Measurements from ENCODE around the gene SYT17.

The SYT17 gene

DNA sequence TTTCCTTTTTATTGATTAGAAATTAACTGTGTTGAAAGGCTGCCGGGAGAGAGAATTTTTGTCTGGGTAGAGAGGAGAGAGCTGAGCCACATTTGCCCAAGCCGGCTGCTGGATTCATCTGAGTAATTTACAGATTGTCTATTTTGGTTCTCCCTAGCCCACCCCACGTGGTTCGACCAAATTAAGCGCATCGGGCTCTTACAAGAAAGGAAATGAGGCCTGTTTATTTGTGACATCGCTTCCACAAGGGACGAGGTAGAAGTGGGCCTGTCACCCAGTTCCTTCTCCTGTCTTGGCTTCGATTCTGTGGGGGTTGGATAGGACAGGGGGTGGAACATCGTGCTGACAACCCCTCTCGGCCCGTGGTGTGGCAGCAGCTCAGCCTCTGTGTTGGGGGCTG is 42.9 kb downstream of the SYT17 start:
- Histone ChIP-seq H3K27ac (no peak overlapping the region), H3K4me3 (no peak overlapping the region)
- TF ChIP-seq, protein P1, sequence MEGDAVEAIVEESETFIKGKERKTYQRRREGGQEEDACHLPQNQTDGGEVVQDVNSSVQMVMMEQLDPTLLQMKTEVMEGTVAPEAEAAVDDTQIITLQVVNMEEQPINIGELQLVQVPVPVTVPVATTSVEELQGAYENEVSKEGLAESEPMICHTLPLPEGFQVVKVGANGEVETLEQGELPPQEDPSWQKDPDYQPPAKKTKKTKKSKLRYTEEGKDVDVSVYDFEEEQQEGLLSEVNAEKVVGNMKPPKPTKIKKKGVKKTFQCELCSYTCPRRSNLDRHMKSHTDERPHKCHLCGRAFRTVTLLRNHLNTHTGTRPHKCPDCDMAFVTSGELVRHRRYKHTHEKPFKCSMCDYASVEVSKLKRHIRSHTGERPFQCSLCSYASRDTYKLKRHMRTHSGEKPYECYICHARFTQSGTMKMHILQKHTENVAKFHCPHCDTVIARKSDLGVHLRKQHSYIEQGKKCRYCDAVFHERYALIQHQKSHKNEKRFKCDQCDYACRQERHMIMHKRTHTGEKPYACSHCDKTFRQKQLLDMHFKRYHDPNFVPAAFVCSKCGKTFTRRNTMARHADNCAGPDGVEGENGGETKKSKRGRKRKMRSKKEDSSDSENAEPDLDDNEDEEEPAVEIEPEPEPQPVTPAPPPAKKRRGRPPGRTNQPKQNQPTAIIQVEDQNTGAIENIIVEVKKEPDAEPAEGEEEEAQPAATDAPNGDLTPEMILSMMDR (IDR thresholded peaks at IDR 0.05), result no peak

DNA sequence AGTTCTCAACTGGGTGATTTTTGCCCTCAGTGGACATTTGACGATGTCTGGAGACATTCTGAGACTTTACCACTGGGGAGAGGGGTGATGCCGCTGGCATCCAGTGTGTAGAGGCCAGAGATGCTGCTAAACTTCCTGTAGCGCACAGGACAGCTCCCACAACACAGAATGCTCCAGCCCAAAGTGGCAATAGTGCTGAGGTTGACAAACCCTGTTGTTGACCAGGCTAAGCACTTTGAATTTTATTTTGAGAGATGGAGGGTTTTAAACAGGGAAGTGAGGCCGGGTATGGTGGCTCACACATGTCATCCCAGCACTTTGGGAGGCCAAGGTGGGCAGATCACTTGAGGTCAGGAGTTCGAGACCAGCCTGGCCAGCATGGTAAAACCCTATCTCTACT is 44.0 kb downstream of the SYT17 start:
- TF ChIP-seq, protein P1 (IDR thresholded peaks at IDR 0.05), result no peak
- H3K27ac ChIP-seq, result no peak overlapping the region
- no peaks in the 10 kb centered on the region for H3K4me1 ChIP-seq
- no peaks in the 10 kb centered on the region for H3K9me3 ChIP-seq
- intact Hi-C loops (cut with DNase I; ENCODE audit: low total_unique reads), result no loop called here
- DNase-seq, result no peak
- H3K4me3 ChIP-seq, result no peak overlapping the region
- H3K36me3 ChIP-seq, result no peaks in the 10 kb centered on the region
- H3K27me3 ChIP-seq, result no peaks in the 10 kb centered on the region

More for the DNA sequence above, 42.9 kb downstream of the SYT17 start:
- intact Hi-C loops (cut with DNase I; ENCODE audit: low total_unique reads), result no loop called here
- H3K4me1 ChIP-seq, result no peaks in the 10 kb centered on the region
- no peaks in the 10 kb centered on the region for H3K27me3 ChIP-seq
- DNase-seq, result no peak
- H3K36me3 ChIP-seq, result no peaks in the 10 kb centered on the region
- no peaks in the 10 kb centered on the region for H3K9me3 ChIP-seq

- Histone ChIP-seq H3K27ac (no peak overlapping the region), H3K9me3 (no peaks in the 10 kb centered on the region), H3K27me3 (no peaks in the 10 kb centered on the region), H3K4me3 (no peak overlapping the region), H3K36me3 (no peaks in the 10 kb centered on the region), H3K4me1 (no peaks in the 10 kb centered on the region)
- intact Hi-C loops (cut with DNase I; ENCODE audit: low total_unique reads), result no loop called here
- TF ChIP-seq, protein P1 (IDR thresholded peaks at IDR 0.05), result no peak
- no peak for DNase-seq
These were observed 45.8 kb downstream of the SYT17 start for GRCh38 chr16:19213885-19214284.

GRCh38 chr16:19215705-19216104 is 47.7 kb downstream of the SYT17 start:
- no peaks in the 10 kb centered on the region for H3K4me1 ChIP-seq
- no peaks in the 10 kb centered on the region for H3K27me3 ChIP-seq
- no peak overlapping the region for H3K27ac ChIP-seq
- TF ChIP-seq, protein P1 (IDR thresholded peaks at IDR 0.05), result no peak
- intact Hi-C loops (cut with DNase I; ENCODE audit: low total_unique reads), result no loop called here
- H3K36me3 ChIP-seq, result no peaks in the 10 kb centered on the region
- no peak for DNase-seq
- no peaks in the 10 kb centered on the region for H3K9me3 ChIP-seq
- H3K4me3 ChIP-seq, result no peak overlapping the region

DNA sequence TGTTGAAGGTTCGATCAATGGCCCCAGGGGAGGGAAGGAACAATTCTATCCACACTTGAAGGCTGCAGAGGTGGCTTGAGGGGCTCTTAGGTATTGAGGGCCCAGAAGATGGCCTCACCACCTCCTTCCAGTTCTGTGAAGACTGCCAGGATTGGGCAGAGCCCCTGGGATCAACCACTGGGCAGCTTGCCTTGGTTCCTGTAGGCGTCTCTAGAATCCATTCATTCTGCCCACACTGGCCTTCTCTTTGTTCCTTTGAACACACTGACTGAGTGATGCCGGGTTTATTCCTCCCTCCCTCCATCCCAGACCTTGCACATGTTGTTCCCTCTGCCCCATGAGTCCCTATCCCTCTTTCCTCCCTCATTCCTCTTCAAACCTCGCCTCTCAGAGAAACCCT is 50.5 kb downstream of the SYT17 start:
- H3K4me3 ChIP-seq, result no peak overlapping the region
- intact Hi-C loops (cut with DNase I; ENCODE audit: low total_unique reads), result no loop called here
- no peak for DNase-seq

More for the DNA sequence above, 50.5 kb downstream of the SYT17 start:
- H3K27ac ChIP-seq, result no peak overlapping the region
- H3K36me3 ChIP-seq, result no peaks in the 10 kb centered on the region
- TF ChIP-seq, protein P1 (IDR thresholded peaks at IDR 0.05), result no peak
- H3K9me3 ChIP-seq, result no peaks in the 10 kb centered on the region
- H3K4me1 ChIP-seq, result no peaks in the 10 kb centered on the region
- H3K27me3 ChIP-seq, result no peaks in the 10 kb centered on the region

All from tibial artery (tissue), 4 donors.